Osteoblast (primary cell): Measurements from ENCODE around the gene LMO7. TPM values are rescaled to one million over a fixed set of nuclear protein-coding genes. Genes with fewer than 3 reads are reported as not detected.

Experiments
- DNase-seq: peaks from one replicate; pipeline ENCODE4 v3.0.0; 2011; ENCODE audit warnings: low spot score, mixed read lengths; ENCODE audit not compliant: insufficient read length; ENCODE audit errors: missing footprints
- H2AFZ ChIP-seq: 2 replicates; pipeline ENCODE4 v1.6.0; 2011; ENCODE audit warnings: mild to moderate bottlenecking, low read length
- H3K27ac ChIP-seq: 2 replicates; pipeline ENCODE4 v1.5.1; 2011; ENCODE audit warnings: mild to moderate bottlenecking, low read depth, low read length, moderate library complexity
- H3K27me3 ChIP-seq: 2 replicates; pipeline ENCODE4 v1.6.0; 2012; ENCODE audit warnings: mild to moderate bottlenecking, control low read depth, inconsistent platforms, low read length, moderate library complexity; ENCODE audit not compliant: insufficient read depth
- H3K36me3 ChIP-seq: 2 replicates; pipeline ENCODE4 v1.5.1; 2011; ENCODE audit warnings: mild to moderate bottlenecking, low read length, control low read depth, moderate library complexity; ENCODE audit not compliant: insufficient read depth
- H3K4me1 ChIP-seq: 2 replicates; pipeline ENCODE4 v1.5.1; 2011; ENCODE audit warnings: mild to moderate bottlenecking, low read length, control low read depth, moderate library complexity; ENCODE audit not compliant: insufficient read depth
- H3K4me2 ChIP-seq: 2 replicates; pipeline ENCODE4 v1.6.0; 2011; ENCODE audit warnings: mild to moderate bottlenecking, low read length; ENCODE audit not compliant: insufficient read depth
- H3K4me3 ChIP-seq: fragments of 200-600 bp; sonication (generic); 3 replicates; pipeline ENCODE4 v1.5.1; 2012; ENCODE audit warnings: mild to moderate bottlenecking, low read length, inconsistent platforms; ENCODE audit not compliant: insufficient read depth
- H3K79me2 ChIP-seq: 2 replicates; pipeline ENCODE4 v1.6.0; 2012; ENCODE audit warnings: mild to moderate bottlenecking, low read length, control low read depth, inconsistent platforms; ENCODE audit not compliant: insufficient read depth
- H3K9me3 ChIP-seq: 2 replicates; pipeline ENCODE4 v1.5.1; 2011; ENCODE audit warnings: low read depth, low read length, control low read depth
- H4K20me1 ChIP-seq: 2 replicates; pipeline ENCODE4 v1.6.0; 2012; ENCODE audit warnings: mild to moderate bottlenecking, low read length, control low read depth; ENCODE audit not compliant: insufficient read depth
- CTCF ChIP-seq: IDR thresholded peaks from 2 replicates; pipeline ENCODE4 v1.5.1; 2011; ENCODE audit warnings: mild to moderate bottlenecking, low read depth, low read length, moderate library complexity; ENCODE audit errors: extremely low read depth
- total RNA-seq: library from RNA; depleted of rRNA; stranded (reverse); fragments of >200 nt; gene quantifications from 2 replicates; pipeline ENCODE4 v1.2.3, GENCODE V29; 2012

Gene LMO7
- total RNA-seq, 1 donor: 536 TPM

GRCh38 chr13:75637181-75637750 lies 1.1 kb downstream of the LMO7 start:
- peaks cover 46% of the 10 kb centered on the region for H3K4me1 ChIP-seq
- DNase-seq: peak; percentile 49
- H2AFZ ChIP-seq: no peak overlapping the region
- no peaks in the 10 kb centered on the region for H3K27me3 ChIP-seq
- peaks cover 47% of the 10 kb centered on the region for H3K36me3 ChIP-seq
- no peak for TF ChIP-seq CTCF
- H3K4me2 ChIP-seq: peak overlapping the region; percentile 90
- peak overlapping the region; percentile 57 for H3K27ac ChIP-seq
- H3K9me3 ChIP-seq: no peaks in the 10 kb centered on the region
- peaks cover 41% of the 10 kb centered on the region for H4K20me1 ChIP-seq
- H3K79me2 ChIP-seq: peaks cover 77% of the 10 kb centered on the region
- H3K4me3 ChIP-seq: peak overlapping the region; percentile 94

GRCh38 chr13:75639454-75639853 lies 3.3 kb downstream of the LMO7 start:
- Histone ChIP-seq H4K20me1 (peaks cover 60% of the 10 kb centered on the region), H3K36me3 (peaks cover 66% of the 10 kb centered on the region), H2AFZ (no peak overlapping the region), H3K27me3 (no peaks in the 10 kb centered on the region), H3K4me2 (peak overlapping the region; percentile 90), H3K27ac (peak overlapping the region; percentile 50), H3K4me1 (peaks cover 49% of the 10 kb centered on the region), H3K9me3 (no peaks in the 10 kb centered on the region), H3K79me2 (peaks cover 93% of the 10 kb centered on the region), H3K4me3 (peak overlapping the region; percentile 94)
- TF ChIP-seq CTCF: no peak
- no peak for DNase-seq

- peaks cover 74% of the 10 kb centered on the region for H4K20me1 ChIP-seq
Observed at GRCh38 chr13:75641026-75641425, 4.9 kb downstream of the LMO7 start.

GRCh38 chr13:75643182-75643581 lies 7.1 kb downstream of the LMO7 start:
- Histone ChIP-seq H2AFZ (no peak overlapping the region), H3K4me3 (peak overlapping the region; percentile 26), H3K79me2 (peaks cover 100% of the 10 kb centered on the region), H3K9me3 (no peaks in the 10 kb centered on the region), H3K27me3 (no peaks in the 10 kb centered on the region), H3K27ac (no peak overlapping the region), H4K20me1 (peaks cover 82% of the 10 kb centered on the region), H3K4me2 (peak overlapping the region; percentile 37), H3K36me3 (peaks cover 81% of the 10 kb centered on the region), H3K4me1 (peaks cover 82% of the 10 kb centered on the region)
- TF ChIP-seq CTCF: no peak
- DNase-seq: peak; percentile 50

More at GRCh38 chr13:75641026-75641425, 4.9 kb downstream of the LMO7 start:
- Histone ChIP-seq H3K9me3 (no peaks in the 10 kb centered on the region), H3K27ac (no peak overlapping the region), H3K4me1 (peaks cover 63% of the 10 kb centered on the region), H3K36me3 (peaks cover 76% of the 10 kb centered on the region), H3K4me3 (peak overlapping the region; percentile 94), H2AFZ (no peak overlapping the region), H3K27me3 (no peaks in the 10 kb centered on the region), H3K4me2 (peak overlapping the region; percentile 90), H3K79me2 (peaks cover 99% of the 10 kb centered on the region)
- DNase-seq: no peak
- TF ChIP-seq CTCF: no peak
